ENCODE measurements around the gene ABLIM2.

DNA sequence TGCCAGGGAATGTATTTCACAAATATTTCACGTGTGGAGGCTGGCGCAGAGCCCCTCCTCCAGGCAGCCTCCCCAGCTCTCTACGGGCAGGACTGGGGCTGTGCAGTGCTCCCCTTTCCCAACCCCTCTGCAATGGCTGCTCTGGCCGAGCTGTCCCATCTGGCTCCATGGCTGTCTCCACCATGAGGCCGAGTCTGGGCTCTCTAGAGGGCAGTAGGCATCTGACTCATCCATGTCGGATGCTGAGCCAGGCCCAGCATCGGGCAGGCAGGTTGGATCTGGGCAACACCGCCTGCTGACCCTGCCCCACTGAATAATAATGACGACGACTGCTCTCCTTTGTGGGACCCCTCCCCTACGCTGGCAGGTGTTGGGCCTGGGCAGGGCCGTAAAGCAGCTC is 29.5 kb upstream of the ABLIM2 start:
- no peak for TF ChIP-seq RCOR1 (conservative IDR thresholded peaks at IDR 0.05; ENCODE audit: low read depth, low read length)
- TF ChIP-seq, protein P1, sequence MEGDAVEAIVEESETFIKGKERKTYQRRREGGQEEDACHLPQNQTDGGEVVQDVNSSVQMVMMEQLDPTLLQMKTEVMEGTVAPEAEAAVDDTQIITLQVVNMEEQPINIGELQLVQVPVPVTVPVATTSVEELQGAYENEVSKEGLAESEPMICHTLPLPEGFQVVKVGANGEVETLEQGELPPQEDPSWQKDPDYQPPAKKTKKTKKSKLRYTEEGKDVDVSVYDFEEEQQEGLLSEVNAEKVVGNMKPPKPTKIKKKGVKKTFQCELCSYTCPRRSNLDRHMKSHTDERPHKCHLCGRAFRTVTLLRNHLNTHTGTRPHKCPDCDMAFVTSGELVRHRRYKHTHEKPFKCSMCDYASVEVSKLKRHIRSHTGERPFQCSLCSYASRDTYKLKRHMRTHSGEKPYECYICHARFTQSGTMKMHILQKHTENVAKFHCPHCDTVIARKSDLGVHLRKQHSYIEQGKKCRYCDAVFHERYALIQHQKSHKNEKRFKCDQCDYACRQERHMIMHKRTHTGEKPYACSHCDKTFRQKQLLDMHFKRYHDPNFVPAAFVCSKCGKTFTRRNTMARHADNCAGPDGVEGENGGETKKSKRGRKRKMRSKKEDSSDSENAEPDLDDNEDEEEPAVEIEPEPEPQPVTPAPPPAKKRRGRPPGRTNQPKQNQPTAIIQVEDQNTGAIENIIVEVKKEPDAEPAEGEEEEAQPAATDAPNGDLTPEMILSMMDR (IDR thresholded peaks at IDR 0.05 in 2 of 3, conservative IDR thresholded peaks at IDR 0.05 in 1 of 3; ENCODE audit: control insufficient read depth in 2 of 3, extremely low read depth in 1 of 3, insufficient read depth in 1 of 3, low read depth in 3 of 3, low read length in 3 of 3), result no peak
